Breast epithelium (tissue), 4 donors: ENCODE measurements around the gene LHFPL3. TPM values are rescaled to one million over a fixed set of nuclear protein-coding genes. Genes with fewer than 3 reads are reported as not detected.

Source experiments
- DNase-seq, 2 donors: peaks; one replicate each; pipeline ENCODE4 v3.0.0-alpha.2; 2019; ENCODE audit warnings: low spot score in 2 of 2
- H3K27ac ChIP-seq, 2 donors: fragments of 200-600 bp; sonication (generic) in 1 of 2; one replicate each; pipeline ENCODE4 v1.5.1; 2016 to 2019; ENCODE audit warnings: mild to moderate bottlenecking in 1 of 2
- H3K27me3 ChIP-seq, 2 donors: fragments of 200-600 bp; sonication (generic) in 1 of 2; one replicate each; pipeline versions ENCODE4 v1.5.1 to v1.6.0; 2017 to 2019; ENCODE audit warnings: control low read depth in 1 of 2, mild to moderate bottlenecking in 1 of 2
- H3K36me3 ChIP-seq: fragments of 200-600 bp; one replicate; pipeline ENCODE4 v1.5.1; 2019
- H3K4me1 ChIP-seq, 2 donors: fragments of 200-600 bp; sonication (generic); one replicate each; pipeline ENCODE4 v1.5.1; 2016 to 2019; ENCODE audit warnings: control low read depth in 1 of 2
- H3K4me3 ChIP-seq, 3 donors: fragments of 200-600 bp; sonication (generic); 1 replicate in 2 of 3; 2 replicates in 1 of 3; pipeline ENCODE4 v1.5.1; 2016 to 2019; ENCODE audit warnings: mild to moderate bottlenecking in 3 of 3, moderate library complexity in 2 of 3
- H3K9me3 ChIP-seq, 2 donors: fragments of 200-600 bp; sonication (generic) in 1 of 2; one replicate each; pipeline ENCODE4 v1.5.1; 2016 to 2019; ENCODE audit warnings: control low read depth in 1 of 2
- CTCF ChIP-seq, 3 donors: fragments of 450-650 bp; IDR thresholded peaks; one replicate each; pipeline ENCODE4 v1.5.1; 2016 to 2017; ENCODE audit warnings: antibody characterized with exemption in 3 of 3, mild to moderate bottlenecking in 3 of 3, moderate library complexity in 3 of 3
- POLR2A ChIP-seq: fragments of 450-650 bp; IDR thresholded peaks from one replicate; pipeline ENCODE4 v1.6.1; 2016; ENCODE audit warnings: antibody characterized with exemption, mild to moderate bottlenecking, moderate library complexity
- POLR2AphosphoS5 ChIP-seq, 3 donors: sonication (generic); formaldehyde crosslinking; IDR thresholded peaks; one replicate each; pipeline ENCODE4 v1.6.1; 2017; ENCODE audit warnings: antibody characterized with exemption in 3 of 3
- intact Hi-C: fragments of 100-400 bp; cut with DNase I; formaldehyde crosslinking; loops from one replicate; pipeline ENCODE4 v1.15.1; 2023; ENCODE audit warnings: low total_unique reads
- total RNA-seq, 3 donors: library from RNA; depleted of rRNA; stranded (reverse); fragments of >200 nt; gene quantifications; one replicate each; pipeline ENCODE4 v1.1.0, GENCODE V29; 2016

The LHFPL3 gene
- total RNA-seq, 3 donors from 2014 or later = not detected

DNA sequence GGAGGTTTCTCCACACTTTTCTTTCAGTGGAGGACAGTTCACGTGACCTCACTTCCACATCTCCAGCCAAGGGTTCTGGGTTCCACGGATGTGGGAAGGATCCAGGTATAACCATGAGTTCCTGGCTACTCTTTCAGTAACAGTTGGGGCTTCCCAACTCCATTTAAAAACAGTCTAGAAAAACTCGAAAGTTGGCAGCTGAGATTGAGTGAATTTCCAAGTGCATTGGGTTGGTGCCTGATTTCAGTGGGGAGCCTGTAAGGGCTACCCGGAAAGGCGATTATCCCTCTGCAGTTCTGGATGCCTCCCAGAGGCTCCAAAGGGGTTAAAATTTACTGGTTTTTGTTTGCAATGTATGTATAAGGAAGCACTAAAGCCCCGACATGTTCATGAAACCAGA, 24.3 kb downstream of the LHFPL3 start:
- DNase-seq = no peak
- Histone ChIP-seq H3K36me3 (no peaks in the 10 kb centered on the region), H3K4me3 (no peak overlapping the region), H3K27me3 (peaks cover 0 to 6% of the 10 kb centered on the region in 2 donors), H3K9me3 (no peaks in the 10 kb centered on the region), H3K27ac (no peak overlapping the region), H3K4me1 (no peaks in the 10 kb centered on the region)
- TF ChIP-seq POLR2A (no peak), POLR2AphosphoS5 (IDR thresholded peaks at IDR 0.05) (no peak), CTCF (IDR thresholded peaks at IDR 0.05) (no peak)
- intact Hi-C loops = no loop called here

DNA sequence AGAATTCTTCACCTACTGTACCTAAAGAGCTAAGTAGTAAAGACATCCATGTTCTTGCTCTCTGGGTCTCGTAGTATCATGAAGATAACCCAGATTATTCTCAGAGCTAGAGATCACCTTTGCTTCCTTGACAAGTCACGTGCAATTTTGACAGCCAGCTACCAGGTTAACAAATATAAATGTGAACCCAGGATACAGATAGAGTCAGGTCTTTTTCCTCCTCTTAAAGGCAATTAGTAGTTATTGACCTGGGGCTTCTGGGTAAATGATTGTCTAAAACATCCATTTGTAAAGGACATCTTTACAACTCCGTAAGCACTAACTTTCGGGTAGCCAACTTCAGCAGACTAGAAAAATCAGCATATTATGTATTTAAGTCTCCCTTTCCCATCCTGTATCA, 28.8 kb downstream of the LHFPL3 start:
- no peak for DNase-seq

DNA sequence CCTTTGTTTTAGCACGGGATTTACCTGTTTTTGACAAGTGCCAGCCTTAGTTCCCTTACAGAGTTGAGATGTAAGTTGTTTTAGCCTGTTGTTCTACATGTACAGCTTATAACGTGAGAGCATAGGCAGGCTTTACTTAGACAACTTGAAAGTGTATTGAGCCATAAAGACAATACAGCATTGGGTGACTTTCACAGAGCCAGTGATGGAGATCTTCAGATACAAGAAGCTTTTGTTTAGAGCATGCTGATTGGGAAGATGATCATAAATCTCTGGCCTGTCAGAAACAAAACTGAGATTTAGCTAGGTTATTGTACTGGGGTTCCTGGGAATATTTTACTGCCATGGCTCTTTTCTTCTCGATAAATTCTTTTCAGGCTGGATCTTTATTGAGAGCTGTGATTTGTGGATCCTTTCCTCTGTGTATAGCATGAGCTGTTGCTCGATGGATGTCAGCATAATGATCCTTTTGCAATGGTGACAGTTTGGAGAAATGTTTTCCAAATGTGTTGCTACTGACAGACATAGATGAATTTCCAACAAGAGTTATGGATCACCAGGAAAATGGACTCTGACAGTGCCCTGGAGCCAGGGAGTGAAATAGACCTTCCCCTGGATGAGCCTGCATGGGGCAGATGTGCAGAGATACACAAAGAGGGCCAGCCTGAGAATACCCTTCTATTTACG, 30.2 kb downstream of the LHFPL3 start:
- Histone ChIP-seq H3K27ac (no peak overlapping the region), H3K36me3 (no peaks in the 10 kb centered on the region), H3K9me3 (no peaks in the 10 kb centered on the region), H3K4me1 (no peaks in the 10 kb centered on the region), H3K27me3 (no peaks in the 10 kb centered on the region), H3K4me3 (no peak overlapping the region)
- DNase-seq = no peak
- intact Hi-C loops = no loop called here
- TF ChIP-seq POLR2AphosphoS5 (IDR thresholded peaks at IDR 0.05) = no peak
- TF ChIP-seq POLR2A = no peak
- TF ChIP-seq CTCF (IDR thresholded peaks at IDR 0.05) = no peak

More for the DNA sequence above, 28.8 kb downstream of the LHFPL3 start:
- H3K27me3 ChIP-seq = no peaks in the 10 kb centered on the region
- TF ChIP-seq POLR2A (no peak), POLR2AphosphoS5 (IDR thresholded peaks at IDR 0.05) (no peak), CTCF (IDR thresholded peaks at IDR 0.05) (no peak)
- no peaks in the 10 kb centered on the region for H3K36me3 ChIP-seq
- H3K4me3 ChIP-seq = no peak overlapping the region
- no peaks in the 10 kb centered on the region for H3K4me1 ChIP-seq
- H3K27ac ChIP-seq = no peak overlapping the region
- H3K9me3 ChIP-seq = no peaks in the 10 kb centered on the region
- intact Hi-C loops = no loop called here

GRCh38 chr7:104362756-104363155, 34.4 kb downstream of the LHFPL3 start:
- intact Hi-C loops = no loop called here
- DNase-seq = no peak
- Histone ChIP-seq H3K4me1 (no peaks in the 10 kb centered on the region), H3K4me3 (no peak overlapping the region), H3K27ac (no peak overlapping the region), H3K36me3 (no peaks in the 10 kb centered on the region), H3K9me3 (no peaks in the 10 kb centered on the region), H3K27me3 (no peaks in the 10 kb centered on the region)
- TF ChIP-seq POLR2AphosphoS5 (IDR thresholded peaks at IDR 0.05) = no peak
- TF ChIP-seq POLR2A = no peak
- TF ChIP-seq CTCF (IDR thresholded peaks at IDR 0.05) = no peak

DNA sequence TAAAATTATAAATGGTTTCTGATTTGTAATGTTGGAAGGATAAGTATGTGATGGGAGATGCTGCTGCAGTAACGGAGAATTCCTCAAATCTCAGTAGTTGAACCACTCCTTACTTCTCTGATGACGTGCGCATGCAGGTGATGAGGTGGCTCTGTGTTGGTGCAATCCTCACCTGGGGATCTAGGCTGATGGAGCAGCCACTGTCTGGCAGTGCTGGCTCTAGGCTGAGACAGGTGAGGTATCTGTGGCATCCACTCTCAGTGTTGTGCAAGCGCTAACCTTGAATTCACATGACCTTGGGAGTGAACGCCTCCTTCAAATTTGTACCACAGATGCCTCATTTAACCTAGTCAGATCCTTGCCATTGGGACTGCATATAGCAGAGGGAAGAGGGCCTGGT, 35.0 kb downstream of the LHFPL3 start:
- Histone ChIP-seq H3K27me3 (no peaks in the 10 kb centered on the region), H3K36me3 (no peaks in the 10 kb centered on the region), H3K4me1 (no peaks in the 10 kb centered on the region), H3K27ac (no peak overlapping the region), H3K4me3 (no peak overlapping the region), H3K9me3 (no peaks in the 10 kb centered on the region)
- DNase-seq = no peak
- intact Hi-C loops = no loop called here
- TF ChIP-seq CTCF (IDR thresholded peaks at IDR 0.05) (no peak), POLR2AphosphoS5 (IDR thresholded peaks at IDR 0.05) (no peak), POLR2A (no peak)
